Hepatocyte (in vitro differentiated cells): Measurements from ENCODE around the gene ABCC6.

Source experiments
- CTCF ChIP-seq: fragments of 200-600 bp; sonication (generic); IDR thresholded peaks from 2 replicates; pipeline ENCODE4 v1.5.1; 2016; ENCODE audit warnings: antibody characterized with exemption, mild to moderate bottlenecking; ENCODE audit not compliant: poor library complexity
- EZH2 ChIP-seq: fragments of 200-600 bp; sonication (generic); IDR thresholded peaks from 2 replicates; pipeline ENCODE4 v1.6.1; 2016; ENCODE audit warnings: antibody characterized with exemption, mild to moderate bottlenecking, borderline replicate concordance

- TF ChIP-seq EZH2 = no peak
- TF ChIP-seq CTCF = no peak
Measured at GRCh38 chr16:16111639-16112038, 111.7 kb downstream of the ABCC6 start.
